H1 (cell line): Measurements from ENCODE around the gene ATP1B3. TPM values are rescaled to one million over a fixed set of nuclear protein-coding genes. Genes with fewer than 3 reads are reported as not detected.

Experiments
- CTCF ChIA-PET: fragments of 300-600 bp; sonication (Branson Sonifier 250); formaldehyde crosslinking; loops from one replicate; lab custom pipeline; 2021; ENCODE audit not compliant: partially characterized antibody; lab: Charles Lee
- POLR2A ChIA-PET: fragments of 300-600 bp; sonication (Branson Sonifier 250); formaldehyde crosslinking; loops from one replicate; lab custom pipeline; 2021; ENCODE audit warnings: inconsistent platforms; ENCODE audit not compliant: partially characterized antibody; lab: Charles Lee
- DNase-seq, 2 experiments: peaks; one replicate each; pipeline versions ENCODE4 v3.0.0 to v3.0.0-alpha.2; 2010 to 2022; ENCODE audit warnings: low spot score in 2 of 2, low read depth in 1 of 2, mixed read lengths in 1 of 2
- FAIRE-seq: peaks from 2 replicates; lab custom pipeline; 2011; peaks lifted over from hg19 to GRCh38; lab: Jason Lieb, UNC
- H2AFZ ChIP-seq: 2 replicates; pipeline ENCODE4 v1.8.1; 2012; ENCODE audit warnings: low read length, inconsistent platforms
- H2AK5ac ChIP-seq: 2 replicates; pipeline ENCODE4 v1.6.1; 2013; ENCODE audit warnings: low read depth, low read length
- H2BK120ac ChIP-seq: replicated peaks from 2 replicates; pipeline ENCODE3; 2013; ENCODE audit warnings: low read depth, low read length, inconsistent platforms
- H2BK12ac ChIP-seq: 2 replicates; pipeline ENCODE4 v1.6.1; 2013; ENCODE audit warnings: low read depth, low read length
- H2BK15ac ChIP-seq: 2 replicates; pipeline ENCODE4 v1.6.1; 2013; ENCODE audit warnings: low read length
- H2BK20ac ChIP-seq: 2 replicates; pipeline ENCODE4 v1.6.1; 2013; ENCODE audit warnings: low read length
- H2BK5ac ChIP-seq: 2 replicates; pipeline ENCODE4 v1.6.1; 2013; ENCODE audit warnings: low read depth, low read length
- H3K14ac ChIP-seq: 2 replicates; pipeline ENCODE4 v1.6.1; 2013; ENCODE audit warnings: inconsistent platforms; ENCODE audit not compliant: insufficient read length
- H3K18ac ChIP-seq: 2 replicates; pipeline ENCODE4 v1.6.1; 2013; ENCODE audit warnings: low read length; ENCODE audit errors: extremely low read depth
- H3K23ac ChIP-seq: 2 replicates; pipeline ENCODE4 v1.6.1; 2013; ENCODE audit warnings: inconsistent platforms; ENCODE audit not compliant: insufficient read length
- H3K23me2 ChIP-seq: 2 replicates; pipeline ENCODE4 v1.6.1; 2013; ENCODE audit warnings: low read depth, low read length
- H3K27ac ChIP-seq: 2 replicates; pipeline ENCODE4 v1.6.1; 2011; ENCODE audit warnings: low read depth, low read length, inconsistent platforms
- H3K27me3 ChIP-seq, 4 experiments: replicated peaks in 1 of 4; 1 replicate in 1 of 4; 2 replicates in 3 of 4; pipeline versions ENCODE4 v1.6.1 to v1.8.1; 2011 to 2013; ENCODE audit warnings: low read length in 3 of 4, mild to moderate bottlenecking in 3 of 4, inconsistent platforms in 2 of 4, mixed read lengths in 2 of 4, moderate library complexity in 1 of 4; ENCODE audit not compliant: control insufficient read depth in 3 of 4, insufficient read depth in 3 of 4; ENCODE audit errors: extremely low read depth in 1 of 4
- H3K36me3 ChIP-seq, 4 experiments: 2 replicates each; pipeline versions ENCODE4 v1.6.1 to v1.8.1; 2011 to 2013; ENCODE audit warnings: mild to moderate bottlenecking in 4 of 4, low read length in 3 of 4, moderate library complexity in 2 of 4, control low read depth in 1 of 4, inconsistent platforms in 1 of 4; ENCODE audit not compliant: insufficient read depth in 4 of 4, control insufficient read depth in 2 of 4
- H3K4ac ChIP-seq: replicated peaks from 2 replicates; pipeline ENCODE3; 2013; ENCODE audit warnings: low read length, low read depth, mixed read lengths, inconsistent platforms; ENCODE audit not compliant: insufficient read length
- H3K4me1 ChIP-seq, 4 experiments: replicated peaks in 1 of 4; 1 replicate in 1 of 4; 2 replicates in 3 of 4; pipeline versions ENCODE4 v1.6.1 to v1.8.1; 2011 to 2013; ENCODE audit warnings: low read length in 3 of 4, inconsistent platforms in 2 of 4, mixed read lengths in 1 of 4; ENCODE audit not compliant: insufficient read depth in 4 of 4, control insufficient read depth in 3 of 4
- H3K4me2 ChIP-seq, 2 experiments: 2 replicates each; pipeline versions ENCODE4 v1.6.1 to v1.8.1; 2011 to 2013; ENCODE audit warnings: low read depth in 2 of 2, low read length in 2 of 2, control low read depth in 1 of 2, inconsistent platforms in 1 of 2, mild to moderate bottlenecking in 1 of 2; ENCODE audit not compliant: insufficient read depth in 1 of 2
- H3K4me3 ChIP-seq, 4 experiments: fragments of 200-600, 300-600 bp in 1 of 4; sonication (generic), shearing (Covaris generic), sonication (Bioruptor Twin) in 1 of 4; 2 replicates each; pipeline versions ENCODE4 v1.5.1 to v1.8.1; 2011 to 2016; ENCODE audit warnings: low read length in 4 of 4, low read depth in 3 of 4, control low read depth in 2 of 4, inconsistent platforms in 2 of 4, mild to moderate bottlenecking in 2 of 4, mixed read lengths in 1 of 4, moderate library complexity in 1 of 4; ENCODE audit not compliant: insufficient read depth in 2 of 4; ENCODE audit errors: extremely low read depth in 1 of 4
- H3K56ac ChIP-seq: replicated peaks from 2 replicates; pipeline ENCODE3; 2013; ENCODE audit warnings: low read depth, mild to moderate bottlenecking, mixed read lengths, low read length, inconsistent platforms; ENCODE audit not compliant: insufficient read length
- H3K79me1 ChIP-seq: 2 replicates; pipeline ENCODE4 v1.6.1; 2013; ENCODE audit warnings: low read depth, low read length, control low read depth
- H3K79me2 ChIP-seq, 2 experiments: 2 replicates each; pipeline versions ENCODE4 v1.6.1 to v1.8.1; 2012 to 2013; ENCODE audit warnings: low read length in 2 of 2, mild to moderate bottlenecking in 2 of 2, inconsistent platforms in 1 of 2; ENCODE audit not compliant: insufficient read depth in 2 of 2, control insufficient read depth in 1 of 2
- H3K9ac ChIP-seq, 4 experiments: replicated peaks in 1 of 4; 1 replicate in 1 of 4; 2 replicates in 3 of 4; pipeline versions ENCODE4 v1.6.1 to v1.8.1; 2011 to 2013; ENCODE audit warnings: low read depth in 3 of 4, low read length in 3 of 4, control low read depth in 2 of 4, mild to moderate bottlenecking in 2 of 4, moderate library complexity in 2 of 4, inconsistent platforms in 1 of 4; ENCODE audit errors: extremely low read depth in 1 of 4
- H3K9me3 ChIP-seq, 2 experiments: 2 replicates each; pipeline versions ENCODE4 v1.6.1 to v1.8.1; 2012 to 2013; ENCODE audit warnings: mild to moderate bottlenecking in 2 of 2, moderate library complexity in 2 of 2, control low read depth in 1 of 2, inconsistent platforms in 1 of 2, low read depth in 1 of 2, low read length in 1 of 2, mixed read lengths in 1 of 2; ENCODE audit not compliant: insufficient read depth in 2 of 2
- H4K20me1 ChIP-seq, 2 experiments: replicated peaks in 1 of 2; 2 replicates each; pipeline versions ENCODE3 to v1.8.1; 2011 to 2013; ENCODE audit warnings: inconsistent platforms in 2 of 2, low read length in 2 of 2, mild to moderate bottlenecking in 1 of 2; ENCODE audit not compliant: insufficient read depth in 2 of 2, control insufficient read depth in 1 of 2
- H4K5ac ChIP-seq: 2 replicates; pipeline ENCODE4 v1.6.1; 2013; ENCODE audit warnings: low read length, low read depth, mixed read lengths, inconsistent platforms; ENCODE audit not compliant: insufficient read length
- H4K8ac ChIP-seq: 2 replicates; pipeline ENCODE4 v1.8.0; 2013; ENCODE audit warnings: mild to moderate bottlenecking, moderate library complexity, low read length, inconsistent platforms; ENCODE audit not compliant: insufficient read depth; ENCODE audit errors: extremely low read depth
- H4K91ac ChIP-seq: replicated peaks from 2 replicates; pipeline ENCODE3; 2013; ENCODE audit warnings: low read length, mixed read lengths, inconsistent platforms; ENCODE audit not compliant: insufficient read length
- ATF3 ChIP-seq: IDR thresholded peaks from 2 replicates; pipeline ENCODE4 v1.6.1; 2011; ENCODE audit warnings: low read depth, mild to moderate bottlenecking, low read length; ENCODE audit not compliant: insufficient read depth
- CHD2 ChIP-seq: IDR thresholded peaks from 2 replicates; pipeline ENCODE4 v1.6.1; 2012; ENCODE audit warnings: low read length, improper control_type of control experiment
- CTCF ChIP-seq, 3 experiments: IDR thresholded peaks; 1 replicate in 2 of 3; 2 replicates in 1 of 3; pipeline versions ENCODE4 v1.5.1 to v1.6.1; 2011; ENCODE audit warnings: low read length in 3 of 3, mild to moderate bottlenecking in 3 of 3, inconsistent platforms in 2 of 3, low read depth in 1 of 3, moderate library complexity in 1 of 3; ENCODE audit not compliant: insufficient read depth in 1 of 3; ENCODE audit errors: control extremely low read depth in 1 of 3
- E2F6 ChIP-seq: IDR thresholded peaks from 2 replicates; pipeline ENCODE4 v1.6.1; 2012; ENCODE audit warnings: inconsistent platforms
- GTF2F1 ChIP-seq: IDR thresholded peaks from 2 replicates; pipeline ENCODE4 v1.6.1; 2012; ENCODE audit warnings: low read depth, low read length, improper control_type of control experiment, borderline replicate concordance
- NANOG ChIP-seq: IDR thresholded peaks from 2 replicates; pipeline ENCODE4 v1.6.1; 2011; ENCODE audit warnings: low read length, low read depth, mild to moderate bottlenecking, inconsistent platforms; ENCODE audit not compliant: insufficient read depth, poor library complexity, severe bottlenecking
- PHF8 ChIP-seq: fragments of 200-600 bp; sonication (generic); conservative IDR thresholded peaks from 2 replicates; pipeline ENCODE4 v1.7.1; 2012; ENCODE audit warnings: low read depth, mild to moderate bottlenecking, inconsistent platforms, low read length, moderate library complexity
- WGBS, 2 experiments: shearing (Covaris generic) in 1 of 2; methylation state at CpG; one replicate each; pipeline versions ENCODE4 v1.1.6 to v1.1.7; 2013 to 2015; ENCODE audit warnings: low lambda C conversion rate in 2 of 2, mixed read lengths in 2 of 2, inconsistent platforms in 1 of 2, low coverage in 1 of 2, missing lambda C conversion rate in 1 of 2; ENCODE audit not compliant: insufficient replicate concordance in 2 of 2, insufficient coverage in 1 of 2, insufficient read length in 1 of 2; ENCODE audit errors: extremely low coverage in 1 of 2, missing lambda C conversion rate in 1 of 2; 5-methylcytosine and 5-hydroxymethylcytosine counted together
- polyA plus RNA-seq, 7 experiments: library from polyadenylated mRNA; depleted of rRNA in 3 of 7; stranded (reverse) in 5 of 7; unstranded in 2 of 7; fragments of >200 nt in 5 of 7; fragments of 200-250 nt in 2 of 7; gene quantifications; 1 replicate in 5 of 7; 2 replicates in 1 of 7; 4 replicates in 1 of 7; pipeline versions ENCODE4 v1.2.1 to v1.2.3, GENCODE V29; 2011 to 2013; ENCODE audit warnings: missing spikeins in 2 of 7, mixed read lengths in 2 of 7
- total RNA-seq: library from RNA; stranded (reverse); fragmentation: NEBNext Ultra II Directional; extraction: Animal tissue kit (Norgen Biotek cat#: 25700); gene quantifications from 2 replicates; pipeline ENCODE4 v1.2.1, GENCODE V29; 2021
- TF ChIP-seq, protein P1 (sequence below): IDR thresholded peaks from 2 replicates; pipeline ENCODE4 v1.6.1; 2012; ENCODE audit warnings: inconsistent platforms

Gene ATP1B3
- total and polyA plus RNA-seq, 2 of the 8 experiments (the other 6 are each of a cell fraction or from before 2014, with no cell fraction given), result 233 to 342 TPM

DNA sequence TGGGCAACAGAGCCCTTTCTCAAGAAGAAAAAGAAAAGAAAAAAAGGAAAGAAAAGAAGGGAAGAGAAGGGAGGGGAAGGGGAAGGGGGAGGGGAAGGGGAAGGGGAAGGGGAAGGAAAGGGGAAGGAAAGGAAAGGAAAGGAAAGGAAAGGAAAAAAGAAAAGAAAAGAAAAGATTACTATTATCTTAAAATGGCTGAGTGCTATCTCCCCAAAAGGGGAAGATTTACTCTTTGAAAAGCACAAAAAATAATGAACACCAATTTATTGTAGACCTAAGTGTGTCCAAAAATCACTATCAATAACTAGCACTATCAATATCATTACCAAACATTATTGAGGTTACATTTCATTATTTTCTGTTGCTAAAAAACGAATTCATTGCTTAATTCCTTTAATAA is 89.0 kb downstream of the ATP1B3 start:
- Histone ChIP-seq H3K4me3 (no peak overlapping the region), H3K79me1 (no peaks in the 10 kb centered on the region), H3K27ac (no peak overlapping the region), H3K4ac (no peak overlapping the region), H4K8ac (no peak overlapping the region), H3K4me1 (no peaks in the 10 kb centered on the region), H3K9ac (no peak overlapping the region), H4K5ac (no peak overlapping the region), H3K18ac (no peak overlapping the region), H2AFZ (no peak overlapping the region), H3K4me2 (no peak overlapping the region), H2BK120ac (no peak overlapping the region)
- POLR2A ChIA-PET, result interaction anchor here (0.5 kb wide), 1 partner anchor 76 kb away, joined by 4 read pairs; no protein-coding TSS in a partner anchor
- TF ChIP-seq GTF2F1 (no peak), CHD2 (no peak), CTCF (IDR thresholded peaks at IDR 0.05; ENCODE audit: control extremely low read depth in 1 of 3, insufficient read depth in 1 of 3, low read depth in 1 of 3, low read length in 3 of 3) (no peak), PHF8 (no peak), E2F6 (no peak), ATF3 (no peak), NANOG (no peak)
- TF ChIP-seq, protein P1, sequence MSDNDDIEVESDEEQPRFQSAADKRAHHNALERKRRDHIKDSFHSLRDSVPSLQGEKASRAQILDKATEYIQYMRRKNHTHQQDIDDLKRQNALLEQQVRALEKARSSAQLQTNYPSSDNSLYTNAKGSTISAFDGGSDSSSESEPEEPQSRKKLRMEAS, result no peak
- TF ChIP-seq, all 59 proteins: peak for 0
- no peak overlapping the region for H2BK5ac ChIP-seq
- no peak overlapping the region for H2AK5ac ChIP-seq
- H3K27me3 ChIP-seq, result no peaks in the 10 kb centered on the region
- no peak for FAIRE-seq
- H3K23me2 ChIP-seq, result no peaks in the 10 kb centered on the region
- H4K20me1 ChIP-seq, result peaks cover 0 to 2% of the 10 kb centered on the region in 2 experiments
- peaks cover 8 to 41% (median 25%) of the 10 kb centered on the region in 4 experiments for H3K36me3 ChIP-seq
- no peaks in the 10 kb centered on the region for H3K9me3 ChIP-seq
- no peak overlapping the region for H2BK15ac ChIP-seq
- no peaks in the 10 kb centered on the region for H3K79me2 ChIP-seq
- DNase-seq, result no peak
- no peak overlapping the region for H3K56ac ChIP-seq
- CTCF ChIA-PET, result interaction anchor here (1.2 to 2.0 kb wide), 3 partner anchors 11 to 15 kb away, joined by 3 to 5 read pairs (median 4); no protein-coding TSS in a partner anchor
- WGBS, 2 experiments, result 81% methylated on average over 1 of the region's 1 CpG; no CpG with 5 or more reads in 1 of the 2 experiments
- no peak overlapping the region for H4K91ac ChIP-seq
- no peak overlapping the region for H3K23ac ChIP-seq
- H3K14ac ChIP-seq, result no peak overlapping the region
- H2BK20ac ChIP-seq, result no peak overlapping the region
- H2BK12ac ChIP-seq, result no peak overlapping the region
